GM19395 (cell line): ENCODE data around the gene KIF1B.
A peak's percentile ranks its signal among the peaks of the same experiment; 100 is the strongest.
"Not testable (repeated sequence)": the region's sequence is repeated elsewhere in the genome, so short reads cannot be mapped to it uniquely, and the experiment has no call there.

ENCODE experiments used
- ATAC-seq: cut with Tn5 transposase; IDR thresholded peaks from one replicate; pipeline ENCODE4 v1.9.1; 2021; ENCODE audit warnings: mild to moderate bottlenecking, moderate library complexity; ENCODE audit not compliant: unreplicated experiment

KIF1B gene

GRCh38 chr1:10384219-10384618 is 173.8 kb downstream of the KIF1B start:
- ATAC-seq: no peak

GRCh38 chr1:10386761-10387676 is 176.6 kb downstream of the KIF1B start:
- ATAC-seq: no peak

- no peak for ATAC-seq
These were observed 177.5 kb downstream of the KIF1B start for GRCh38 chr1:10387677-10388386.

- ATAC-seq: no peak
These were observed 178.0 kb downstream of the KIF1B start for GRCh38 chr1:10388387-10388715.

- no peak for ATAC-seq
These were observed 179.1 kb downstream of the KIF1B start for GRCh38 chr1:10389271-10389973.

GRCh38 chr1:10396870-10397269 is 186.5 kb downstream of the KIF1B start:
- no peak for ATAC-seq

GRCh38 chr1:10398278-10398733 is 187.9 kb downstream of the KIF1B start:
- no peak for ATAC-seq

- peak; percentile 96 for ATAC-seq
These were observed 188.5 kb downstream of the KIF1B start, which contains the start of gene PGD for GRCh38 chr1:10398734-10399443. Gene PGD (plus strand): TSS chr1:10399064. CDS start chr1:10399118, 54 bp downstream.

- peak; percentile 1 for ATAC-seq
These were observed 189.1 kb downstream of the KIF1B start for GRCh38 chr1:10399444-10399941.

- no peak for ATAC-seq
These were observed 189.6 kb downstream of the KIF1B start for GRCh38 chr1:10400013-10400412.

GRCh38 chr1:10401281-10401680 is 190.9 kb downstream of the KIF1B start:
- ATAC-seq: no peak

- ATAC-seq: no peak
These were observed 192.4 kb downstream of the KIF1B start for GRCh38 chr1:10402729-10403274.

- no peak for ATAC-seq
These were observed 196.8 kb downstream of the KIF1B start for GRCh38 chr1:10407201-10407600.

- no peak for ATAC-seq
These were observed 205.0 kb downstream of the KIF1B start for GRCh38 chr1:10415211-10415930.

- ATAC-seq: not testable (repeated sequence)
These were observed 205.6 kb downstream of the KIF1B start for GRCh38 chr1:10415967-10416366.

- not testable (repeated sequence) for ATAC-seq
These were observed 208.4 kb downstream of the KIF1B start for GRCh38 chr1:10418741-10419140.

- no peak for ATAC-seq
These were observed 209.0 kb downstream of the KIF1B start for GRCh38 chr1:10419351-10419750.

- ATAC-seq: no peak
These were observed 211.3 kb downstream of the KIF1B start for GRCh38 chr1:10421637-10422036.

- ATAC-seq: no peak
These were observed 213.7 kb downstream of the KIF1B start for GRCh38 chr1:10424034-10424433.

- no peak for ATAC-seq
These were observed 214.3 kb downstream of the KIF1B start for GRCh38 chr1:10424651-10425050.
